ENCODE results near the gene RBM34.

DNA sequence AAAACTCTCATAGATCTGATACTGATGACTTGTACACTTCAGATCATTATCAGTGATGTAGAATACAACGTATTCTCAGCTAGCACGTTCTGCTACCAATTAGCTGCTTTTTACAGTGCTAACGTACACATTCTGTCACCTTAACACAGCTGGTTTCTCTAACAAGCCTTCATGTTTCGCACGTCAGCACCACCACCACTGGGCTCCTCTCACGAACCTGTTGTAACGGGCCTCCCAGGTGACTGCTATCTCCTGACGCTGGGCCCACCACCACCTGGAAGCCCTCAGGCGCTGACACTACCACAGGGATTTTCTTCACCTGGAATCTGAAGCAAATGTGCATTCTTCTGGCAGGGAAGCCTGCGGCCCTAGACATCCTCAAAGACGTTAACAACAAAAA, 52.2 kb downstream of the RBM34 start:
- TF ChIP-seq, protein P1, sequence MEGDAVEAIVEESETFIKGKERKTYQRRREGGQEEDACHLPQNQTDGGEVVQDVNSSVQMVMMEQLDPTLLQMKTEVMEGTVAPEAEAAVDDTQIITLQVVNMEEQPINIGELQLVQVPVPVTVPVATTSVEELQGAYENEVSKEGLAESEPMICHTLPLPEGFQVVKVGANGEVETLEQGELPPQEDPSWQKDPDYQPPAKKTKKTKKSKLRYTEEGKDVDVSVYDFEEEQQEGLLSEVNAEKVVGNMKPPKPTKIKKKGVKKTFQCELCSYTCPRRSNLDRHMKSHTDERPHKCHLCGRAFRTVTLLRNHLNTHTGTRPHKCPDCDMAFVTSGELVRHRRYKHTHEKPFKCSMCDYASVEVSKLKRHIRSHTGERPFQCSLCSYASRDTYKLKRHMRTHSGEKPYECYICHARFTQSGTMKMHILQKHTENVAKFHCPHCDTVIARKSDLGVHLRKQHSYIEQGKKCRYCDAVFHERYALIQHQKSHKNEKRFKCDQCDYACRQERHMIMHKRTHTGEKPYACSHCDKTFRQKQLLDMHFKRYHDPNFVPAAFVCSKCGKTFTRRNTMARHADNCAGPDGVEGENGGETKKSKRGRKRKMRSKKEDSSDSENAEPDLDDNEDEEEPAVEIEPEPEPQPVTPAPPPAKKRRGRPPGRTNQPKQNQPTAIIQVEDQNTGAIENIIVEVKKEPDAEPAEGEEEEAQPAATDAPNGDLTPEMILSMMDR (conservative IDR thresholded peaks at IDR 0.05; ENCODE audit: low read length) = no peak
- TF ChIP-seq EZH2phosphoT487 (IDR thresholded peaks at IDR 0.05; ENCODE audit: borderline replicate concordance, low read depth, low read length) = no peak

Measured in OCI-LY7 (cell line).